OCI-LY3 (cell line): ENCODE measurements around the gene SPACA7.
A peak's percentile ranks its signal among the peaks of the same experiment; 100 is the strongest.

Experiments used
- H2AFZ ChIP-seq: fragments of 200-600, 300-600 bp; shearing (Covaris generic); 2 replicates; pipeline ENCODE4 v1.6.0; 2014; ENCODE audit warnings: antibody characterized with exemption, low read depth, low read length
- H3K27ac ChIP-seq: fragments of 200-600, 300-600 bp; sonication (generic); 2 replicates; pipeline ENCODE4 v1.5.1; 2014; ENCODE audit warnings: mild to moderate bottlenecking, low read length, moderate library complexity, mixed read lengths
- H3K27me3 ChIP-seq: fragments of 200-600, 300-600 bp; sonication (generic); 2 replicates; pipeline ENCODE4 v1.6.1; 2014; ENCODE audit warnings: low read depth, low read length, mixed read lengths
- H3K36me3 ChIP-seq: fragments of 200-600, 300-600 bp; sonication (generic); replicated peaks from 2 replicates; pipeline ENCODE3; 2014; ENCODE audit warnings: low read depth, low read length, mixed read lengths
- H3K4me1 ChIP-seq: fragments of 300-600, 200-600 bp; sonication (generic); 2 replicates; pipeline ENCODE4 v1.6.1; 2014; ENCODE audit warnings: low read length, mixed read lengths
- H3K4me2 ChIP-seq: fragments of 200-600, 300-600 bp; sonication (generic); 2 replicates; pipeline ENCODE4 v1.6.1; 2014; ENCODE audit warnings: low read length, mixed read lengths
- H3K4me3 ChIP-seq: fragments of 300-600, 200-600 bp; sonication (generic); 2 replicates; pipeline ENCODE4 v1.5.1; 2014; ENCODE audit warnings: antibody characterized with exemption, mild to moderate bottlenecking, low read length, moderate library complexity
- H3K79me2 ChIP-seq: fragments of 300-600, 200-600 bp; shearing (Covaris generic); 2 replicates; pipeline ENCODE4 v1.6.1; 2014; ENCODE audit warnings: mild to moderate bottlenecking, low read length, mixed read lengths
- H3K9ac ChIP-seq: fragments of 300-600, 200-600 bp; shearing (Covaris generic); 2 replicates; pipeline ENCODE4 v1.6.0; 2014; ENCODE audit warnings: mild to moderate bottlenecking, low read length, moderate library complexity
- H3K9me3 ChIP-seq: fragments of 200-600, 300-600 bp; shearing (Covaris generic); 2 replicates; pipeline ENCODE4 v1.6.1; 2014; ENCODE audit warnings: low read length, mixed read lengths; ENCODE audit not compliant: insufficient read depth
- H4K20me1 ChIP-seq: fragments of 200-600, 300-600 bp; sonication (generic); 2 replicates; pipeline ENCODE4 v1.6.1; 2016; ENCODE audit warnings: low read length, mixed read lengths; ENCODE audit not compliant: insufficient read depth
- CTCF ChIP-seq: fragments of 200-600, 300-600 bp; sonication (generic); IDR thresholded peaks from 2 replicates; pipeline ENCODE4 v1.5.1; 2014; ENCODE audit warnings: antibody characterized with exemption, low read length, low read depth
- EZH2phosphoT487 ChIP-seq: fragments of 200-600 bp; shearing (Covaris generic); IDR thresholded peaks from 2 replicates; pipeline ENCODE4 v1.6.1; 2018; ENCODE audit warnings: antibody characterized with exemption, mixed run types, low read depth

Gene SPACA7

GRCh38 chr13:112483299-112483698 lies 107.1 kb downstream of the SPACA7 start:
- H3K4me2 ChIP-seq = peak overlapping the region; percentile 31
- TF ChIP-seq CTCF (no peak), EZH2phosphoT487 (no peak)
- H2AFZ ChIP-seq = no peak overlapping the region
- no peaks in the 10 kb centered on the region for H3K79me2 ChIP-seq
- no peaks in the 10 kb centered on the region for H3K27me3 ChIP-seq
- H3K9ac ChIP-seq = no peak overlapping the region
- no peak overlapping the region for H3K4me3 ChIP-seq
- H4K20me1 ChIP-seq = no peaks in the 10 kb centered on the region
- no peaks in the 10 kb centered on the region for H3K9me3 ChIP-seq
- peaks cover 29% of the 10 kb centered on the region for H3K36me3 ChIP-seq
- peak overlapping the region; percentile 30 for H3K27ac ChIP-seq
- peaks cover 33% of the 10 kb centered on the region for H3K4me1 ChIP-seq
